ENCODE data around the gene FBXO10.
A peak's percentile ranks its signal among the peaks of the same experiment; 100 is the strongest.

The FBXO10 gene

DNA sequence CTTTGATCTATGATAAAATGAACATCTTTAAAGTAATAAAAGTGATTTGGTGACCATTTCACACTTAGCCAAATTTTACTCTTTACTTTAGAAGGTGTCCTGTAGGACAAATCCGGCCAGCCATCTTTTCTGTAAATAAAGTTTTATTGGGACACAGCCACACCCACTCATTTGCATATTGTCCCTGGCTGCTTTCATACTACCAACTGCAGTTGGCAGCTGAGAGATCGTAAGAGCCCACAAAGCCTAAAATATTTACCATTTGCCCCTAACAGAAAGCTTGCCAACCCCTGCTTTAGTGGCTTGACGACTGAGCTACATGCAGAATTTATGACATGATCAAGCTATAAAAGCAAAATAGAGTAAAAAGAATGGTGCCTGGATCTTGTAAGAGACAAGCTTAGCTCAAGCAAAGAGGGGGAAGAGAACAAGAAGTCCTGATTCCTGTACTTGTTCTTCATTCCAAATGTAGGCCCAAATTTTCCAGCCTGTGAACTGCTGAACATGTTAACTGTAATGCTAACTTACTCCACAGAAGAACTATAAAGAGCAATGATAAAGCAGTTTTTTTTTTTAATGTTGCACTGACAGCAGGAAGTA lies 7.4 kb upstream of the FBXO10 start:
- no peak overlapping the region for H3K27ac Mint-ChIP-seq (ENCODE audit: low read depth)
- ATAC-seq (replicated peaks; ENCODE audit: extremely low read depth, poor library complexity, severe bottlenecking) (no peak), DNase-seq (ENCODE audit: low spot score in 2 of 2) (no peak)
- H3K4me3 Mint-ChIP-seq: no peak overlapping the region
- peaks cover 31% of the 10 kb centered on the region for H3K4me1 Mint-ChIP-seq
- H3K27me3 Mint-ChIP-seq: no peaks in the 10 kb centered on the region
- no peaks in the 10 kb centered on the region for H3K9me3 Mint-ChIP-seq
- peaks cover 34% of the 10 kb centered on the region for H3K36me3 Mint-ChIP-seq (ENCODE audit: insufficient read depth)

DNA sequence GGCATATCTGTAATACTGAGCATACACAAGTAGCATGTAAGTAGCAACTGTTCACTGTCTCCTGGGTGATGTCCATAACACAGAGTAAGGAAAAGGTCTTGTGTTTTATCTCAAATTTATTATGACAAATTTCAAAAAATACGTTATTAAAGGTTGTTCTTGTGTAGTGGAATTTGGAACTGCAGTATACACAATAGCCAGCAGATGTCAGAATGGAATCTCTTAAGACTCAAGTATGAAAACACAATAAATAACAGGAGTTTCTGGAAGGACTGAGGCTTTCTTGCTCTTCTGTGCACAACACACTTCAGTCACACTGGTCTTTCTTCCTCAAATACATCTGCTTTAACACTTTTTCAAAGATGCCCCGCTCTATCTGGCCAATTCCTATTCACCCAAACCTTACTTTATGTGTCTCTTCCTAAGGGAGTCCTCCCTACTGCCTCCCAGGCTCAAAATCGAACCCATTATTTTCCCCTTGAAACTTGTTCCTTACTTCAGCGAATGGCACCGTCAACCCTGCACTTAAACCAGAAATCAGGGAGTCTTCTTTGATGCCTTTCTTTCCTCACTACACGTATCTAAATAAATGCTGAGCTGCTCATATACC lies 6.5 kb upstream of the FBXO10 start:
- no peak overlapping the region for H3K27ac Mint-ChIP-seq (ENCODE audit: low read depth)
- DNase-seq (ENCODE audit: low spot score in 2 of 2) (no peak), ATAC-seq (replicated peaks; ENCODE audit: extremely low read depth, poor library complexity, severe bottlenecking) (no peak)
- H3K4me3 Mint-ChIP-seq: no peak overlapping the region
- no peaks in the 10 kb centered on the region for H3K9me3 Mint-ChIP-seq
- H3K27me3 Mint-ChIP-seq: no peaks in the 10 kb centered on the region
- peaks cover 31% of the 10 kb centered on the region for H3K4me1 Mint-ChIP-seq
- H3K36me3 Mint-ChIP-seq (ENCODE audit: insufficient read depth): peaks cover 29% of the 10 kb centered on the region

- no peaks in the 10 kb centered on the region for H3K27me3 Mint-ChIP-seq
- DNase-seq (ENCODE audit: low spot score in 2 of 2) (no peak), ATAC-seq (replicated peaks; ENCODE audit: extremely low read depth, poor library complexity, severe bottlenecking) (no peak)
- H3K36me3 Mint-ChIP-seq (ENCODE audit: insufficient read depth): peaks cover 8% of the 10 kb centered on the region
- peaks cover 18% of the 10 kb centered on the region for H3K4me1 Mint-ChIP-seq
- H3K27ac Mint-ChIP-seq (ENCODE audit: low read depth): peak overlapping the region; percentile 29
- H3K9me3 Mint-ChIP-seq: no peaks in the 10 kb centered on the region
- H3K4me3 Mint-ChIP-seq: peak overlapping the region; percentile 78
These were observed 667 bp downstream of the FBXO10 start for GRCh38 chr9:37575511-37575914.

GRCh38 chr9:37575001-37575400 lies 1.2 kb downstream of the FBXO10 start:
- Mint-ChIP-seq H3K4me1 (peaks cover 15% of the 10 kb centered on the region), H3K4me3 (peak overlapping the region; percentile 78), H3K36me3 (ENCODE audit: insufficient read depth) (peaks cover 7% of the 10 kb centered on the region), H3K27me3 (no peaks in the 10 kb centered on the region), H3K9me3 (no peaks in the 10 kb centered on the region), H3K27ac (ENCODE audit: low read depth) (no peak overlapping the region)
- DNase-seq (ENCODE audit: low spot score in 2 of 2) (no peak), ATAC-seq (replicated peaks; ENCODE audit: extremely low read depth, poor library complexity, severe bottlenecking) (no peak)

- H3K4me3 Mint-ChIP-seq: no peak overlapping the region
- no peak for DNase-seq (ENCODE audit: low spot score in 2 of 2)
- ATAC-seq (replicated peaks; ENCODE audit: extremely low read depth, poor library complexity, severe bottlenecking): no peak
- H3K27me3 Mint-ChIP-seq: no peaks in the 10 kb centered on the region
- H3K4me1 Mint-ChIP-seq: peaks cover 13% of the 10 kb centered on the region
- H3K27ac Mint-ChIP-seq (ENCODE audit: low read depth): no peak overlapping the region
- H3K36me3 Mint-ChIP-seq (ENCODE audit: insufficient read depth): peaks cover 6% of the 10 kb centered on the region
- no peaks in the 10 kb centered on the region for H3K9me3 Mint-ChIP-seq
These were observed 1.9 kb downstream of the FBXO10 start for GRCh38 chr9:37574241-37574721.

DNA sequence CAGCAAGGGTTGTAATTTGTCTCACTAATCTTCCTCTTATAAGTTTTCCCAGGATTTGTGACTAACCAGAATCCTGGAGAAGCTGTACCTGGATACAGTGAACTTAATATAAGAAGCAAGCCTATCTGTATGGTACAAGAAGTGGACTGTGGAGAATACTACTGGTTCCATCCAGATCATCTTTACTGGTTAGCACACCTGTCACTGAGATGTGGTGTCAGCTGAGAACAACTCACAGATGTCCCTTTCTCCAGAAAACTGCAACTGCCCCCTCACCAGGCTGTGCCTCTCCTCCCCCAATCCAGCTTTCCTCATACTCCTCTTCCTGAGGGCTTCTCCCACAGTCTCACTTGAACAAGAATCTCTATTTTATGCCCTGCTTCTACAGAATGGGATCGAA lies 4.9 kb downstream of the FBXO10 start:
- no peaks in the 10 kb centered on the region for H3K27me3 Mint-ChIP-seq
- no peak overlapping the region for H3K4me3 Mint-ChIP-seq
- no peak overlapping the region for H3K27ac Mint-ChIP-seq (ENCODE audit: low read depth)
- peaks cover 1% of the 10 kb centered on the region for H3K36me3 Mint-ChIP-seq (ENCODE audit: insufficient read depth)
- H3K9me3 Mint-ChIP-seq: no peaks in the 10 kb centered on the region
- no peak for DNase-seq (ENCODE audit: low spot score in 2 of 2)
- no peak for ATAC-seq (replicated peaks; ENCODE audit: extremely low read depth, poor library complexity, severe bottlenecking)
- peaks cover 3% of the 10 kb centered on the region for H3K4me1 Mint-ChIP-seq

- H3K36me3 Mint-ChIP-seq (ENCODE audit: insufficient read depth): peaks cover 1% of the 10 kb centered on the region
- H3K27me3 Mint-ChIP-seq: no peaks in the 10 kb centered on the region
- H3K4me1 Mint-ChIP-seq: peaks cover 6% of the 10 kb centered on the region
- no peak overlapping the region for H3K4me3 Mint-ChIP-seq
- DNase-seq (ENCODE audit: low spot score in 2 of 2) (no peak), ATAC-seq (replicated peaks; ENCODE audit: extremely low read depth, poor library complexity, severe bottlenecking) (no peak)
- peaks cover 7% of the 10 kb centered on the region for H3K9me3 Mint-ChIP-seq
- no peak overlapping the region for H3K27ac Mint-ChIP-seq (ENCODE audit: low read depth)
These were observed 9.5 kb downstream of the FBXO10 start for GRCh38 chr9:37566716-37567115.

GRCh38 chr9:37565661-37566618 lies 10.2 kb downstream of the FBXO10 start:
- no peak overlapping the region for H3K4me3 Mint-ChIP-seq
- peaks cover 6% of the 10 kb centered on the region for H3K4me1 Mint-ChIP-seq
- H3K36me3 Mint-ChIP-seq (ENCODE audit: insufficient read depth): peaks cover under 1% of the 10 kb centered on the region
- DNase-seq (ENCODE audit: low spot score in 2 of 2) (no peak), ATAC-seq (replicated peaks; ENCODE audit: extremely low read depth, poor library complexity, severe bottlenecking) (no peak)
- peaks cover 7% of the 10 kb centered on the region for H3K9me3 Mint-ChIP-seq
- H3K27me3 Mint-ChIP-seq: no peaks in the 10 kb centered on the region
- H3K27ac Mint-ChIP-seq (ENCODE audit: low read depth): no peak overlapping the region

DNA sequence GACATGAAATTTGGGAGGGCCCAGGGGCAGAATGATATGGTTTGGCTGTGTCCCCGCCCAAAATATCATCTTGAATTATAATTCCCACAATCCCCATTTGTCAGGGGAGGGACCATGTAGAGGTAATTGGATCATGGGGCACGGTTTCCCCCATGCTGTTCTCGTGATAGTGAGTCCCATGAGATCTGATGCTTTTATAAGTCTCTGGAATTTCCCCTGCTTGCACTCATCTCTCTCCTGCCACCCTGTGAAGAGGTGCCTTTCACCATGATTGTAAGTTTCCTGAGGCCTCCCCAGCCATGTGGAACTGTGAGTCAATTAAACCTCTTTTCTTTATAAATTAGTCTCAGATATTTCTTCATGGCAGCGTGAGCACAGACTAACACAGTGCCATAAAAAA lies 11.3 kb downstream of the FBXO10 start:
- H3K4me3 Mint-ChIP-seq: no peak overlapping the region
- H3K9me3 Mint-ChIP-seq: peaks cover 7% of the 10 kb centered on the region
- ATAC-seq (replicated peaks; ENCODE audit: extremely low read depth, poor library complexity, severe bottlenecking) (no peak), DNase-seq (ENCODE audit: low spot score in 2 of 2) (no peak)
- no peak overlapping the region for H3K27ac Mint-ChIP-seq (ENCODE audit: low read depth)
- H3K27me3 Mint-ChIP-seq: no peaks in the 10 kb centered on the region
- no peaks in the 10 kb centered on the region for H3K36me3 Mint-ChIP-seq (ENCODE audit: insufficient read depth)
- H3K4me1 Mint-ChIP-seq: peaks cover 6% of the 10 kb centered on the region

DNA sequence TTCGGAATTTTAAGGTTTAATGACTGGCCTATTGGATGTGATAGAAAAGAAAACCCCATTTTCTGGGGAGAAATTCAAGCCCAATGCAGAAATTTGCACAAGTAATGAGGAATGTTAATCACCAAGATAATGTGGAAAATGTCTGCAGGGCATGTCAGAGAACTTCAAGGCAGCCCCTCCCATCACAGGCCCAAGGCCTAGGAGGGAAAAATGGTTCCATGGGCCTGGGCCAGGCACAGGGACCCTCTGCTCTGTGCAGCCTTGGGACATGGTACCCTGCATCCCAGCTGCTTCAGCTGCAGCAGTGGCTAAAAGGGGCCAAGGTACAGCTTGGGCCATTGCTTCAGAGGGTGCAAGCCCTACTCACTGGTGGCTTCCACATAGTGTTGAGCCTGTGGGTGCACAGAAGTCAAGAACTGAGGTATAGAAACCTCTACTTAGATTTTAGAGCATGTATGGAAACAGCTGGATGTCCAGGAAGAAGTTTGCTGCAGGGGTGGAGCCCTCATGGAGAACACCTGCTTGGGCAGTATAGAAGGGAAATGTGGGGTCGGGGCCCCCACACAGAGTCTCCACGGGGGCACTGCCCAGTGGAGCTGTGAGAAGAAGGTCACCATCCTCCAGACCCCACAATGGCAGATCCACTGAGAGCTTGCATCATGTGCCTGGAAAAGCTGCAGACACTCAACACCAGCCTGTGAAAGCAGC lies 12.2 kb downstream of the FBXO10 start:
- Mint-ChIP-seq H3K27me3 (no peaks in the 10 kb centered on the region), H3K36me3 (ENCODE audit: insufficient read depth) (no peaks in the 10 kb centered on the region), H3K4me1 (peaks cover 6% of the 10 kb centered on the region), H3K27ac (ENCODE audit: low read depth) (no peak overlapping the region), H3K9me3 (peaks cover 7% of the 10 kb centered on the region), H3K4me3 (no peak overlapping the region)
- ATAC-seq (replicated peaks; ENCODE audit: extremely low read depth, poor library complexity, severe bottlenecking) (no peak), DNase-seq (ENCODE audit: low spot score in 2 of 2) (no peak)

DNA sequence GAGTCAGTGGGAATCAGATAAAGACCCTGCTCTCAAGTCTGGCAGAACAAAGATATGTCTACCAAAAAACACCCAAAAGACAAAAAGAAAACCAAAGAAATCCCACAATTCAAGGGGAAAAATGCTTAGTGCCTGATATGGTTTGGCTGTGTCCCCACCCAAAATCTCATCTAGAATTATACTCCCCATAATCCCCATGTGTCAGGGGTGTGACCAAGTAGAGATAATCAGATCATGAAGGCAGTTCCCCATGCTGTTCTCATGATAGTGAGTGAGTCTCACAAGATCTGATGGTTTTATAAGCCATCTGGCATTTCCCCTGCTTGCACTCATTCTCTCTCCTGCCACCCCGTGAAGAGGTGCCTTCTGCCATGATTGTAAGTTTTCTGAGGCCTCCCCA lies 13.4 kb downstream of the FBXO10 start:
- no peak for ATAC-seq (replicated peaks; ENCODE audit: extremely low read depth, poor library complexity, severe bottlenecking)
- H3K4me3 Mint-ChIP-seq: no peak overlapping the region
- no peaks in the 10 kb centered on the region for H3K27me3 Mint-ChIP-seq
- no peak overlapping the region for H3K27ac Mint-ChIP-seq (ENCODE audit: low read depth)
- no peaks in the 10 kb centered on the region for H3K36me3 Mint-ChIP-seq (ENCODE audit: insufficient read depth)
- peaks cover 7% of the 10 kb centered on the region for H3K9me3 Mint-ChIP-seq
- H3K4me1 Mint-ChIP-seq: peaks cover 6% of the 10 kb centered on the region
- DNase-seq (ENCODE audit: low spot score in 2 of 2): no peak

GRCh38 chr9:37561682-37562081 lies 14.5 kb downstream of the FBXO10 start:
- DNase-seq (ENCODE audit: low spot score in 2 of 2): no peak
- H3K4me3 Mint-ChIP-seq: no peak overlapping the region
- no peaks in the 10 kb centered on the region for H3K27me3 Mint-ChIP-seq
- H3K36me3 Mint-ChIP-seq (ENCODE audit: insufficient read depth): no peaks in the 10 kb centered on the region
- ATAC-seq (replicated peaks; ENCODE audit: extremely low read depth, poor library complexity, severe bottlenecking): no peak
- H3K9me3 Mint-ChIP-seq: peaks cover 7% of the 10 kb centered on the region
- no peak overlapping the region for H3K27ac Mint-ChIP-seq (ENCODE audit: low read depth)
- H3K4me1 Mint-ChIP-seq: peaks cover 6% of the 10 kb centered on the region

All from central memory CD8-positive, alpha-beta T cell (primary cell).